CD4-positive, alpha-beta T cell treated with Interleukin-2 at 100 ng/mL for 4 hours (primary cell): ENCODE measurements around the gene ASTN2.

Source experiments
- DNase-seq: peaks from one replicate; pipeline ENCODE4 v3.0.0-alpha.2; 2020; ENCODE audit warnings: low spot score

The ASTN2 gene, protein sequence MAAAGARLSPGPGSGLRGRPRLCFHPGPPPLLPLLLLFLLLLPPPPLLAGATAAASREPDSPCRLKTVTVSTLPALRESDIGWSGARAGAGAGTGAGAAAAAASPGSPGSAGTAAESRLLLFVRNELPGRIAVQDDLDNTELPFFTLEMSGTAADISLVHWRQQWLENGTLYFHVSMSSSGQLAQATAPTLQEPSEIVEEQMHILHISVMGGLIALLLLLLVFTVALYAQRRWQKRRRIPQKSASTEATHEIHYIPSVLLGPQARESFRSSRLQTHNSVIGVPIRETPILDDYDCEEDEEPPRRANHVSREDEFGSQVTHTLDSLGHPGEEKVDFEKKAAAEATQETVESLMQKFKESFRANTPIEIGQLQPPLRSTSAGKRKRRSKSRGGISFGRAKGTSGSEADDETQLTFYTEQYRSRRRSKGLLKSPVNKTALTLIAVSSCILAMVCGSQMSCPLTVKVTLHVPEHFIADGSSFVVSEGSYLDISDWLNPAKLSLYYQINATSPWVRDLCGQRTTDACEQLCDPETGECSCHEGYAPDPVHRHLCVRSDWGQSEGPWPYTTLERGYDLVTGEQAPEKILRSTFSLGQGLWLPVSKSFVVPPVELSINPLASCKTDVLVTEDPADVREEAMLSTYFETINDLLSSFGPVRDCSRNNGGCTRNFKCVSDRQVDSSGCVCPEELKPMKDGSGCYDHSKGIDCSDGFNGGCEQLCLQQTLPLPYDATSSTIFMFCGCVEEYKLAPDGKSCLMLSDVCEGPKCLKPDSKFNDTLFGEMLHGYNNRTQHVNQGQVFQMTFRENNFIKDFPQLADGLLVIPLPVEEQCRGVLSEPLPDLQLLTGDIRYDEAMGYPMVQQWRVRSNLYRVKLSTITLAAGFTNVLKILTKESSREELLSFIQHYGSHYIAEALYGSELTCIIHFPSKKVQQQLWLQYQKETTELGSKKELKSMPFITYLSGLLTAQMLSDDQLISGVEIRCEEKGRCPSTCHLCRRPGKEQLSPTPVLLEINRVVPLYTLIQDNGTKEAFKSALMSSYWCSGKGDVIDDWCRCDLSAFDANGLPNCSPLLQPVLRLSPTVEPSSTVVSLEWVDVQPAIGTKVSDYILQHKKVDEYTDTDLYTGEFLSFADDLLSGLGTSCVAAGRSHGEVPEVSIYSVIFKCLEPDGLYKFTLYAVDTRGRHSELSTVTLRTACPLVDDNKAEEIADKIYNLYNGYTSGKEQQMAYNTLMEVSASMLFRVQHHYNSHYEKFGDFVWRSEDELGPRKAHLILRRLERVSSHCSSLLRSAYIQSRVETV (N-terminal part only)

DNA sequence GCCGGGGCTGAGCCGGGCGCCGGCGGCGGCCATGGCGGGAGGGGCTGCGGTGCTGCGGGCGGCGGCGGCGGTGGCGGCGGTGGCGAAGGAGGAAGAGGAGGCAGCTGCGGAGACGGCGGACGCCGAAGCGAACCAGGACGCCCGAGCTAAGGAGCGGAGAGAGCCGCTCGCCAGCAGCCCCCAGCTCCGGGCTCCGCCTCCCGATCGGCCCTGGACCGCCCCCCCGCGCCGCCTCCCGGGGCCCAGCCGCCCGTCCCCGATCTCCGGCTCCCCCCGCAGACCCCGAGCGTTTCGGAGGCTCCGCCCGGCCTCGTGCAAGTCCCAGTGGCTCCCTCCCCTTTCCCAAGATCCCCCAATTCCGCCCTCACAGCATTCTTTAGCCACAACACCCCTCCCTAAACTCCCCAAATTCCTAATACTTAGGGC, at the start of gene ASTN2:
Gene ASTN2 (minus strand): TSS at position 152 of the 426 bp plus-strand sequence. CDS start 119 bp downstream, at position 33.
- no peak for DNase-seq

DNA sequence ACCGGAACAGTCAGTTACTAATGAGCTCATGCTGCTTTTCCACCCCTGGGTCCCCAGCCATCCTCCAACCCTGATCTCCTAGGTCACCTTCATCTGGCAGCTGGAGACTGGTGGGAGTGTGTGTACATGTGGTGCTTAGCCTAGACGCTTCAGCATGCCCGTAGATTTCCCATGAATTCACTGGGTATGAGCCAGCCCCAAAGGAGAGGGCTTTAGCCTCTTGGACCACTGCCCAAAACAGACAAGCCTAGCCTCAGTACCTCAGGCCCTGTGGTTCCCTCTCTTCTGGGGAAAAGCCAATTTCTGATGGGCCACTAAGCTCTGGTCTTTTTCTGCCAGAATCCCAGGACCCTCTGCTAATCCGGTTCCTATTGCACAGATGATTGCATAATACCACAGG, 48.0 kb upstream of the ASTN2 start:
- no peak for DNase-seq

DNA sequence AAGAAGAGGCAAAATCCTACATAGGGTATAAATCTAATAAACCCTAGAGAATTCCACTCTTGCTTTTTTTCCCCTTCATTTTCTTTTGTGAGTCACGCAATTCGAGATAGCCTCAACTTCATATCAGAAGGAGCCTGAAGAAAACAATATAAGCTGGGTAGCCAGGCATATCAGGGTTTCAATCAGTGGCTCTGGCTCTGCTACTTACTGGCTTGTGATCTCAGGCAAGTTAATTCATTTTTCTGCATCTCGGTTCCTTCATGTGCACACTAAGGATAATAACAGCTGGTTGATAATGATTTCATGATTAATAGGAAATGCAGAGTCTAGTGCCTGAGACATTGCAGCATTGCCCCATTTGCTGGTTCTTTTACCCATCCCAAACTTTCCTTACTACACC, 46.5 kb upstream of the ASTN2 start:
- no peak for DNase-seq

DNA sequence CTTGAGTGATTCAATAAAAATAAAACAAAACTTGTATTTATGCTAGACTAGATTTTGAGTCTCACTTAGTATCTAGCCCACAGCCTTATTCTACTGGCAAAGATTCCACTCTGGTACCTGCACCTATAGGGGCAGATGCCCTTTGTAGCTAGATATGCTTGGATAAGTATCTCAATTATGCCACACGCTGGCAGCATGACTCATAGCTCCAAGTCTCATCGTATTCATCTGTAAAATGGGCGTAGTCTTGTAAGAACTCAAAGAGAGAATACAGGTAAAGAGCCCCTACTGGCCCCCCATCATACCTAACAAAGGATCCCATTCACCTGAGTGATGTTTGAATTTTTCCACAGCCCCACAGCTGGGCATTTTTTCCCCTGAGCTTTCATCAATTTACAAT, 45.9 kb upstream of the ASTN2 start:
- no peak for DNase-seq

DNA sequence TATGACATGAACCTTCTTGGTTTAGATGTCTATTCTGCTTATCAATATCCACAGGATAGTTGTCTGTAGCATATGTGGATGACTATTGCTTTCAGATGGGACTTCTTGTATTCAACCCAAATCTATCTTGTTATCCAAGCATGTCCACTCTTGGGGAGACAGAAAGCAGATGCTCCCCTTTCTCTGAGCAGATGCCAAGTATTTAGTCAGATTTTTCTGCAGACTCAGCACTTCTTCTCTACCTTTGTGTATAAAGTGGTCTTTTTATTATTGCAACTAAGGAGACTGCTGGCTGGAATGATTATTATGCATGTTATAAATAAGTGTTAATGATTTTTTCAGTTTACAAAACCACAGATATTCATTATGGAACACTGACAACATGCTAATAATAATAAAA, 45.1 kb upstream of the ASTN2 start:
- DNase-seq, result no peak

DNA sequence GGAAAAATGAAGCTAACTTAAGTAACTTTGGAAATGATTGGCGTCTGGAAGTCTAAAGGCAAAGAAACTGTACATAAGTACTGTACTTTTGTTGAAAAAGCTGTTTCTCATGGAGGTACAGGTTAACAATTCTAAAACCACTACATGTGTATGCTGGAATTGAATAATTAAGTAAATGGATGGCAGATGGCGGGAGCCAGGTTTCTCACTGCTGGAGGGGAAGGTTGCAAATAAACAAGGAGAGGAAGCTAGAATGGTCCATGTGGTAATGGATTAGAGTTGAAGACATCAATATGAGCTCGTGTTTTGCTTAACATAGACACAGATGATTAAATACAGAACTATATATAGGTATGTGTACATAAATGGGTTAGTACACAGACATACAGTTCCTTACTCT, 43.2 kb upstream of the ASTN2 start:
- DNase-seq, result no peak

DNA sequence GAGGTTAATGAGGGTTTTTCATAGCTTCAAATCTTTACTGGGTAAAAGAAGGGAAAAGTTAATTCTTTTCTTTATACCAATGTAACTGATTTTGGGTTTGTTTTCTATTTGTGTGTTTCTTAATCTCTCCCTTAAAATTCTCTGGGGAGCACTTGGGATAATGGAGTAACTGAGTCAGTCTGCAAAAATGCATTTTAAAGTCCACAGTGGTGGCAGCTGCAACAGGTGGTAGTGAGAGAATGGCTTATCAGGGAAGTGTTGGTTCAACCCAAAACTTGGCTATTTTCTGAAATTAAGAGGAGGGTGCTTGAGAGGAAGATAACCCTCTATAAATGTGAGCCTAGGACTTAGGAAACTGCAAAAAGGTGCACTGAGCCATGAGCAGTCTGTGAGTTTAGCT, 39.9 kb upstream of the ASTN2 start:
- no peak for DNase-seq

DNA sequence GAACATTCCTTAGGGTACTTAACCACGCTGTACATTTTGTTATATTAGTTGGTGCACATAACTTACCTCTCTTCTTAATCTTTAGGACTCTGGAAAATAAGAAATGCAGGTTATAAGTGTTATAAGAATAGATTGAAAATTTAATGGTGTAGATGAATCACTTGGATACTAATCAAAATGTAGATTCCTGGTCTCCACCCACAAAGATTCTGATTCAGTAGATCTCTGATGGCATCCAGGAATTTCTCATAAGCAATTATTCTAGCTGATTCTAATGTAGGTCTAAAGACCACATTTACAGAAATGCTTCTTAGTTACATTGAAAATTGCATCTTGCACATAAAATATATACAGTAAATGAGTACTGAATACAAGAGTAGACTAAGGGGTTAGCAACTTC, 38.9 kb upstream of the ASTN2 start:
- no peak for DNase-seq

DNA sequence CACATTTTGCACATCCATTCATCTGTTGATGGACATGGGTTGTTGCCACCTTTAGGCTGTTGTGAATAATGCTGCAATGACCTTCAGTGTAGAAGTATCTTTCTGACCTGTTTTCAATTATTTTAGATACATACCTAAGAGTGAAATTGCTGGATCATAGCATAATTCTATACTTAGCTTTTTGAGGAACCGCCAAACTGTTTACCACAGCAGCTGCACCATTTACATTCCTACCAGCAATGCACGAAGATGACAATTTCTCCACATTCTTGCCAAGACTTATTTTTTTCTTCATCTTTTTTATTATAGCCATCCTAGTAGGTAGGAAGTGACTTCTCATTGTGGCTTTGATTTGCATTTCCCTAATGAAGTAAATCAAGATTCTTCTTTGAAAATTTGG, 36.5 kb upstream of the ASTN2 start:
- no peak for DNase-seq

DNA sequence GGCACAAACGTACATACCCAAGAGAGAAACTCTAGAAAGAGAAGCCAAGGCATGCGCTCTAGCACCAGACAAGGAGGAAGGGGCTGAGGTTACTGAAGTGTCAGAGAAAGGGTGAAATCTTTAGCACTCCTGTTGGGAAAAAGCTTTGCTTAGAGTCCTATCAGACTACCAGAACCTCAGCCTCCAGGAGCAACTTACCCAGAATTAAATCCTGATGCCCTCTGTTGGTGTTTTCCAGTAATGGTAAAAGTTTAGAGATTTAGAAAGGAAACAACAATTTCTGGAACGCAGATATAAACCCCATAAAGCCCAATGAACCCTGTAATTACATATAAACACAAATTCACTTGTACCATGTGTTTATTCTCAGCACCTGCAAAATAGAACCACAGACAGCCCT, 33.2 kb upstream of the ASTN2 start:
- DNase-seq, result no peak

DNA sequence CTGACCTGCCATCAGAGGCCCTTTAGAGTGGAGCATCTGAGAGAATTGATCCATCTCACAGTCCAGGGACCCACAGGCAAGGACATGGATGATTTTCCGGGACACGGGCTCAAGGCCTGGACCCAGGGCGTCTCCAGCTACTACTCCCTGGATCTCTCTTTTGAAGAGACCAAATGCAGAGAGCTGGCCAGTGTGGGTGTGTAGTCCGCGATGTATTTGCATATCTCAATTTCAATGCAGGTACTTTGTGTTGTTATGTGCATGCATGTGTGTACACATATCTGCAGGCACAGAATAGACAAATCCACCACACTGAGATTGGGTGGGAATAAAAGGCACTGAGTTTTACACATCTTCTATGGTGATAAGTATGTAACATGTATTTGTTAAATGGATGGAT, 30.8 kb upstream of the ASTN2 start:
- DNase-seq, result no peak

DNA sequence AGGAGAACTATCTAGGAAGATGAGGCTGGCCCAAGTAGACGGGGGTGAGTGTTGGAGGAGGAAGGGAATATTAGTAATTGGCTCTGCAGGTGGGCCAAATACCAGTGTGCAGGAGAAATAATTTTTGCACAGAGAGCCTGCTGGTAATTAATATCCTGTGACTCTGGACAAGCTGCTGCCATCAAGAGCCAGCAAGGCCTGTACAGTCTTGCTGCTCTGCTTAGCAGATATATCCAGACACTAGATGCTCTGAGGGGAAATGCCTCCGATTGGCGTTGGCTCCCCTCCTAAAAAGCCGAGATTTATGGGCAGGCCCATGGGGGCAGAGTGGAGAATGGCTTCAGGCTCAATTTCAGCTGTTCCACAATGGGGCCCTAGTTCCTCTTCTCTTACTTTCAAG, 29.6 kb upstream of the ASTN2 start:
- DNase-seq, result no peak

DNA sequence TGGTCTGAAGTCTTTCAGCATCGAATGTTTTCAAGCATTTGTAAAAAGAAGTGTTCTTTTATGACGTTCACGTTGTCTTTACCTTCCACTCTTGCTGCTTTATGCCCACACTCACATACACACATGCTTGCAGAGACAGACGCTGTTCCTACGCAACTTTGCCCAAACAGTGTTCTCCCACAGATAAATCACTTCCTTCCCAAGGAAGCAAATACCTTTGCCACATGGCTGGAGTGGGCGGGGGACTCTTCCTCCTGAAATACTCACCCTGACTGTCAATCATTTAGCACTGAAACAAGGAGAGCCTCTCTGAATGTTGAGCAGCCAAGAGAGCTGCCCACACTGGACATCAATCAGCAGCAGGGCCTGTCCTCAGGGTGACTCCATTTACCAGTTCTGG, 22.4 kb upstream of the ASTN2 start:
- no peak for DNase-seq

DNA sequence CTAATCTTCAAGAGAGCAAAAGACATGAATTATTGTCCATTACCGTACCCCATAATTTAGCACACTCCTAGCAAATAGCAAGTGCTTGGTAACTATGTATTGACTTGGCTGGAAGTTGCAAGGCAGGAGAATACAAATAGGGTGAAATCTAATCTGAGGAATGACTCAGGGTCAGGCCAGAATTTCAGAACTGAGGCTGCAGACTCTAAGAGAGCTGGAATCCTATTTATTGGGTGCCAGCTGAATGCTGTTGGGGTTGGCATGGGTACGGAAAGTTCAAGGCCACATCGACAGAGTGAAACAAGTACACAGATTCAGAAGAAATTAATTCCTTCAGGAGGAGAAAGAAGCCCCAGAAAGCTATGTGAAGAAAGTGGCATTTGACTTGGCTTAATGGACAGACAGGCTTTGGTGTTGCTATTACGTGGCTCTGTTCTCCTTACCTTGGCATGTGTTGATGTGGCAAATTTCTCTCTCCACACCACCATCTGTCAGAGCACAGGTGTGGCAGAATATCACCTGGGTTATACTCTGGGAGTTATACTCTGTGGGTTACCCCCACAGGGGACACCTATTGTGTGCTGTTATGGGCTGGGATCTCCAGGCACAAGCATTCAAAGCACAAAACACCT, 20.9 kb upstream of the ASTN2 start:
- DNase-seq, result no peak

DNA sequence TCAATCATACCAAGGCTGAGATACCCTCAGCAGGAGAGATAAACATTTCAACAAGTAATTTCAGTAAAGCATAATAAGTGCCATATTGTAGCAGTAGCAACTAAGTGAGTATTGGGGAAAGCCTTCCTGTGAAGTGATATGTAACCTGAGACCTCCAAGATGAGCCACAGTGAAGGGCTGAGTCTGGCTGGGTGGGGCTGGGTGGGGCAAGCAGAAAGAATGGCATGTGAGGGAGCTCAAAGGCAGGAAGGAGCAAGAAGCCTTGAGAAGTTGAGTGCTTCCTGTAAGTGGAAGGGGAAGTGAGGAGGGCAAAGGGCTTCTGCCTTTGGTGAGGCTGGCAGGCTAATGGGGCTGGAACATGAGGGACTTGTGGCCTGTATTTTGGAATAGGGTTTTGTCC, 19.7 kb upstream of the ASTN2 start:
- no peak for DNase-seq

DNA sequence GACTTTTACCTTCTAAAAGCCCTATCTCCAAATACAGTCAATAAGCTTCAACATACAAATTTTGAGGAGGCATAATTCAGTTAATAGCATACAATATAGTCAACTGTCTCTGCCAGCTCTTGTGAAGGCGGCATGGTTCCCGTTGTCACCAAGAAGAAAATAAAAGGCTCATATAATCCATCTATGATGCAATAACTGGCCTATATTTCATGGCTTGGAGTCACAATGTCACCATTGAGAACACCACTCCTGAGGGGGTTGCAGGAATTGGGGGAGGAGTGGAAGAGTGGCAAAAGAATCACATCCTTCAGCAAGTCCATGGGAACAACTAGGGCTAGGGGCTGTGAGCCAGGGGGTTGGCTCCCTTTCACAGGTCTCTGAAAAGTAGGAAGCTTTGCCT, 16.0 kb upstream of the ASTN2 start:
- no peak for DNase-seq

DNA sequence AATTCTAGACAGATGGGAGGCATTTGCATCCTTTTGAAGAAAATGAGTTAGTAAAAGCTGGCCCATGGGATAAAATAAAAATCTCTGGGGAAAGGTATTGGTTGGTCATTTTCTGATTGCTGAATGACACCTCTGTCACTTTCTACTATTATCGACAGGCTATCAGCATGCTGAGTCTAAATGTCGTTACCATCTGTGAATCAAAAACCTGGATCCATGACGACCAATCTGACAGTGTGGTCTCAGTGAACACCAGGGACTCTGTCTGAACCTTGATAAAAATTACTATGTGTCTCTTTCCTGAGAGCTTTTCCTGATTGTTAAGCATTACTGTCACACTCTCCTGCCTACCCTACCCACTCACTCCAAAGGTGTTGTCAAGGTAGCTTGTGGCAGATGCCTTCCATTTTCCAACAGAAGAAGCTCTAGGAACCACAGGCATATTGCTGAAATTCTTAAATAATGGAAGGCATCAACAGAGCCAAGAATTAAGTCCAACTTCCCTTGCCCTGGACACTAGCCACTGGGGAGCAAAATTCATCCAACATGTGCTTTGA, 12.6 kb upstream of the ASTN2 start:
- no peak for DNase-seq

DNA sequence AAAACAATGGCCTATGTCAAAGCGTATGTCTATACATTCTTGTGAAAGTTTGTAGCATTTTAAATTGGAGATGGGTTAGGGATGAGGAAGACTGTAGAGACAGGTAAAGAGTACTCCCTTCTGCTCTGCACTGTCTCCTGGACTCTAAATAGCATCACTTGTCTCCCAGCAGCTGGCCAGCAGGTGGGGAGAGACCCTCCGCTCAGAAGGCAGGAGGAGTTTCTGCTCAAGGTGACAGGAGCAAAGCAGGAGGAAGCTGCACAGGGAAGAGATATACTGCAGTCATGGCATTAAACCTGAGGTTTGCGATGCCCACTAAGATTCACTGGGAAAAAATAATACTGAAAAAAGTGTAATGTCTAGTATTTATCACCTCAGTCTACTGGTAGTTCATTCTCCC, 10.7 kb upstream of the ASTN2 start:
- no peak for DNase-seq

DNA sequence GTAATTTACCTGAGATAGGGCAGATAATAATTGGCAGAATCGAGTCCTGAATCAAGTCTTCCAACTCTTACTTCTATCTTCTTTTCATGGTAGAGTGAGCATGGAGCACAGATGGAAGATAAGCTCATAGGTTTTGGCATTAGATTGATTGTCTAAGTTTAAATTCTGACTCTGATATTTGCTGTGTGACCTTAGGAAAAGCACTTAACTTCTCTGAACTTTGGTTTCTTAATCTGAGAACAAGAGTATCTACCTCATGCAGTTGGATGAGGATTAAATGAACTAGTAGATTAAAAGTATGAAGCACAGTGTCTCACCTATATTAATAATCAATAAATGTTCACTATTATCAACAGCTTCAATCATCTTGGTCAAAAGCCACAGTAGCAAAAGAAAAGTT, 9.4 kb upstream of the ASTN2 start:
- DNase-seq, result no peak

DNA sequence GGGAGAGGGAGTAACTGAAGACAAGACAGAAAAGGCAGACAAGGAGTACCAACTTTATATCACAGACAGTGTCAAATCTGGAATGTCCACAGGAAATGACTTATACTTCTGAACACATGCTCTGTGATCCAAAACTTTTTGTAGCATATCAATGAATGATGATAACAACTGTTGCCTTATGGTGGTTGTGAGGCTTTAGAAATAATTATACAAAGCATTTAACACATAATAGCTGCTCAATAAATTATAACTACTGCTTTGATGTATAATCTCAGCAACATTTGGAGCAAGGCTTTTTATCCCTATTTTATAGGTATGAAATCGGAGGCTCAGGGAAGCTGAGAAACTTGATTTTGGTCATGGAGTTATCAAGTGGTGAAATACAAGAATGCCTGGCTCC, 3.3 kb upstream of the ASTN2 start:
- no peak for DNase-seq

DNA sequence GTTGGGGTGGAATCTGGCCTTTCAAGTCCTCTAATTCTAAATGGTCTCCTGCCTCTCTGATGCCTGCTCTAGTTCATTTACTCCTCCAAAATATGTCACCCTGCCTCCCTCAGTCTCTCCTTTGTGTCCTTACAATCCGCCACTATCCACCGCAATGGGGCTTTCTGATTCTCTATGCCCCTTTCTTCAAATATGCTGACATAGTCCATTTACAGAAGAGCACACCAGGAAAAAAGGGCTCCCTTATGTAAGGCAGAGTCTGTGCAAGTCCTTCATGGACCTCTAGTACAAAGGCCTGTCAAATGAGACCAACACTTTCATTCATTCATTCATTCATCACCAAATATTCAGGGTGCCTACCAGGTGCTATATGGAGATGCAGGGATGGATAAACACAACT, 2.0 kb upstream of the ASTN2 start:
- DNase-seq, result no peak
